Hematopoietic multipotent progenitor cell treated with erythropoietin and hydrocortisone succinate and interleukin-3 and kit ligand, for 15 days (in vitro differentiated cells): Measurements from ENCODE around the gene LRRC9.
"Not testable (repeated sequence)": the region's sequence is repeated elsewhere in the genome, so short reads cannot be mapped to it uniquely, and the experiment has no call there.

Experiments used
- DNase-seq: peaks from one replicate; pipeline ENCODE4 v3.0.0-alpha.2; 2015; ENCODE audit warnings: low spot score

Gene LRRC9

GRCh38 chr14:59957890-59958289 lies 37.9 kb downstream of the LRRC9 start:
- not testable (repeated sequence) for DNase-seq

- DNase-seq = no peak
Measured at GRCh38 chr14:59959668-59960067, 39.7 kb downstream of the LRRC9 start.

GRCh38 chr14:59961518-59962062 lies 41.6 kb downstream of the LRRC9 start:
- DNase-seq = no peak

- no peak for DNase-seq
Measured at GRCh38 chr14:59964251-59965007, 44.5 kb downstream of the LRRC9 start.

GRCh38 chr14:59969319-59969718 lies 49.4 kb downstream of the LRRC9 start:
- DNase-seq = no peak

- DNase-seq = no peak
Measured at GRCh38 chr14:59981564-59981963, 61.6 kb downstream of the LRRC9 start.

GRCh38 chr14:59983048-59983447 lies 63.1 kb downstream of the LRRC9 start:
- no peak for DNase-seq

- DNase-seq = no peak
Measured at GRCh38 chr14:59986556-59987059, 66.7 kb downstream of the LRRC9 start.

GRCh38 chr14:59997449-59997848 lies 77.5 kb downstream of the LRRC9 start:
- no peak for DNase-seq

GRCh38 chr14:59997966-59998365 lies 78.0 kb downstream of the LRRC9 start:
- no peak for DNase-seq

GRCh38 chr14:59998564-59998963 lies 78.6 kb downstream of the LRRC9 start:
- no peak for DNase-seq

- no peak for DNase-seq
Measured at GRCh38 chr14:60002819-60003492, 83.0 kb downstream of the LRRC9 start.

GRCh38 chr14:60003991-60004390 lies 84.0 kb downstream of the LRRC9 start:
- DNase-seq = no peak

- no peak for DNase-seq
Measured at GRCh38 chr14:60008042-60008441, 88.1 kb downstream of the LRRC9 start.

- DNase-seq = not testable (repeated sequence)
Measured at GRCh38 chr14:60010263-60010662, 90.3 kb downstream of the LRRC9 start.

GRCh38 chr14:60014402-60014801 lies 94.5 kb downstream of the LRRC9 start:
- DNase-seq = no peak

GRCh38 chr14:60021619-60022018 lies 101.7 kb downstream of the LRRC9 start:
- no peak for DNase-seq

GRCh38 chr14:60025571-60025970 lies 105.6 kb downstream of the LRRC9 start:
- DNase-seq = no peak

- DNase-seq = no peak
Measured at GRCh38 chr14:60035177-60035576, 115.2 kb downstream of the LRRC9 start.

GRCh38 chr14:60047976-60048375 lies 128.0 kb downstream of the LRRC9 start:
- DNase-seq = not testable (repeated sequence)

GRCh38 chr14:60051721-60052221 lies 131.8 kb downstream of the LRRC9 start:
- DNase-seq = no peak

- DNase-seq = no peak
Measured at GRCh38 chr14:60058087-60058486, 138.1 kb downstream of the LRRC9 start.

- DNase-seq = no peak
Measured at GRCh38 chr14:60061371-60061770, 141.4 kb downstream of the LRRC9 start.
